Esophagus muscularis mucosa (tissue), 4 donors: Measurements from ENCODE around the gene INPP5A.

Experiments used
- CTCF ChIP-seq, 3 experiments: fragments of 200-600 bp in 2 of 3; fragments of 450-650 bp in 1 of 3; sonication (generic) in 2 of 3; IDR thresholded peaks; one replicate each; pipeline ENCODE4 v1.5.1; 2017 to 2019; ENCODE audit warnings: antibody characterized with exemption in 3 of 3, mild to moderate bottlenecking in 2 of 3, moderate library complexity in 1 of 3
- EP300 ChIP-seq: sonication (generic); formaldehyde crosslinking; IDR thresholded peaks from one replicate; pipeline ENCODE4 v1.6.1; 2017; ENCODE audit warnings: antibody characterized with exemption
- POLR2A ChIP-seq: fragments of 450-650 bp; IDR thresholded peaks from one replicate; pipeline ENCODE4 v1.6.1; 2017; ENCODE audit warnings: antibody characterized with exemption, moderate library complexity, mild to moderate bottlenecking, low read depth
- POLR2AphosphoS5 ChIP-seq, 2 donors: sonication (generic); formaldehyde crosslinking; IDR thresholded peaks; one replicate each; pipeline ENCODE4 v1.6.1; 2017; ENCODE audit warnings: antibody characterized with exemption in 2 of 2

GRCh38 chr10:132492323-132493025, 45.1 kb upstream of the INPP5A start:
- TF ChIP-seq CTCF (IDR thresholded peaks at IDR 0.05), result no peak
- no peak for TF ChIP-seq POLR2A
- TF ChIP-seq POLR2AphosphoS5 (IDR thresholded peaks at IDR 0.05), result peak in 1 of 2 donors; percentile 17
- TF ChIP-seq EP300, result no peak
